Measurements from ENCODE around the gene SELL.

DNA sequence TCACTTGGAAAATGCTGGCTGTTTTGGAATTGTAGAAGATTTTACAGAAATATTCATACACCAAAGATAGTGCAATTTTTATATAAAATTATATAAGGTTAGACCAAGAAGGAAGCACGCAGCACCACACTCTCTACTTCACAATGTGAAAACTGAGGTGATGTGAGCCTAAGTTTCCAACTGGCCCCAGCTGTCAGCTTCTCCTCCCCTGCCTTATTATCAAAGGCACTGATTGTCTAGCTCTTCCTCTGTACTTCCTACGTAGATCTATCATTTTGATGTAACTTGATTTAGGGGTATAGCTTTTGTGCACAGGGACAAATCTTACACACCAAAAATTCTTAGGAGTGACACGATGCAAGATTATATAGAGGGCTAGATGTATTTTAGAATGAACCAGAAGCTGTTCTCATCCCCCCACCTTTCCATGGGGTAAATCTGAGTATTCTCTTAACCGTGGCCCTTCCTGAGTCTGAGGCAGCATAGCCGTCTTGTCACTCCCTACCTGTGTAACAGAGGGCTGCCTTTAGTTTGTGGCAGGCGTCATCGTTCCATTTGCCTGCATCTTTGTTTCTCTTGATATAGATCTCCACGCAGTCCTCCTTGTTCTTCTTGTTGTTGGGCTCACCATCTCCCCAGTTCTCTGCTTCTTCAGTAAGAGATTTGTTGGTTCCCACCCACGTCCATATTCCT, 3.4 kb downstream of the SELL start:
- TF ChIP-seq POLR2A (IDR thresholded peaks at IDR 0.05; ENCODE audit: low read depth, low read length) (no peak), CTCF (conservative IDR thresholded peaks at IDR 0.05; ENCODE audit: low read depth, low read length) (no peak)
- TF ChIP-seq, protein P1, sequence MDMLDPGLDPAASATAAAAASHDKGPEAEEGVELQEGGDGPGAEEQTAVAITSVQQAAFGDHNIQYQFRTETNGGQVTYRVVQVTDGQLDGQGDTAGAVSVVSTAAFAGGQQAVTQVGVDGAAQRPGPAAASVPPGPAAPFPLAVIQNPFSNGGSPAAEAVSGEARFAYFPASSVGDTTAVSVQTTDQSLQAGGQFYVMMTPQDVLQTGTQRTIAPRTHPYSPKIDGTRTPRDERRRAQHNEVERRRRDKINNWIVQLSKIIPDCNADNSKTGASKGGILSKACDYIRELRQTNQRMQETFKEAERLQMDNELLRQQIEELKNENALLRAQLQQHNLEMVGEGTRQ (IDR thresholded peaks at IDR 0.05; ENCODE audit: low read depth, low read length) = no peak

Data from IMR-90 (cell line).